Stimulated activated naive CD4-positive, alpha-beta T cell (primary cell): ENCODE data around the gene MVD.

ENCODE experiments used
- DNase-seq, 6 experiments: peaks; one replicate each; lab custom pipeline; 2025; lab: John Stamatoyannopoulos, UW

The MVD gene

DNA sequence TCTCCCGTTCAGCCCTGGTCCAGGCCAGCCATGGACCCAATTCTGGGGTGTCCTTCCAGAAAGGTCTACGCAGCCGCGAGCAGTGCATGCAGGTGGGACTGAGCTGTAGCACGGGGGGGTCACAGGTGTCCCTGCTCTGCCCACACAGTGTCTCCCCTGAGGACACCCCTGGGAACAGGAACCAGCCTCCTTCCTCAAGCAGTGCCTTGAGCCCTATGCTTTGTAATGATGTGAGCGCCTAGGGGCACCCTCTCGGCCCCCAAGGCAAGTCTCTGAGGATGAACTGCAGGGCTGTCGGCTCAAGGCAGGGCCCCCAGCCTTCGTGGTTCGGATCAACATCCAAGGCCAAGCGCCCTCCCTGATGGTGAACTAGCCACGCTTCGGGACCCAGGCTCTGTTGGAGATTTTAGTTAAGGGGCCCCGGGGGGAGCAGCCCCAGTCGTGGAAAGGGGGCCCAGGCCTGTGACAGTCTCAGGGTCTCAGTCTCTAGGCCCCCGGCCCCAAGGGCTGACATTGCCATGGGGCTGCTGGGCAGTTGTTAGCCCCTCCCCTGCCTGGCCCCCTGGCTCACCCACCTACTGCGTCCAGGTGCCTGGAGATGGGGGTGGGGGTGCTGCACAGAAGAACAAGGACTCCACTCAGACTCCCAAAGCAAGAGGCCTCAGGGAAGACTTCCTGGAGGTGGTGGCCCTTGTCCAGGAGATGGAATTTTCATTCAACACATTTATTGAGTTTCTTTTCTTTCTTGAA lies 22.2 kb downstream of the MVD start:
- DNase-seq = no peak

DNA sequence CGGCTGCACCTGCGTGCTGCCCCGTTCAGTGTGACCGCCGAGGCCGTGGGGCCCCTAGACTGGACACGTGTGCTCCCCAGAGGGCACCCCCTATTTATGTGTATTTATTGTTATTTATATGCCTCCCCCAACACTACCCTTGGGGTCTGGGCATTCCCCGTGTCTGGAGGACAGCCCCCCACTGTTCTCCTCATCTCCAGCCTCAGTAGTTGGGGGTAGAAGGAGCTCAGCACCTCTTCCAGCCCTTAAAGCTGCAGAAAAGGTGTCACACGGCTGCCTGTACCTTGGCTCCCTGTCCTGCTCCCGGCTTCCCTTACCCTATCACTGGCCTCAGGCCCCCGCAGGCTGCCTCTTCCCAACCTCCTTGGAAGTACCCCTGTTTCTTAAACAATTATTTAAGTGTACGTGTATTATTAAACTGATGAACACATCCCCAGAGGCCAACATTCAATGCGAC lies 22.8 kb downstream of the MVD start:
- no peak for DNase-seq

DNA sequence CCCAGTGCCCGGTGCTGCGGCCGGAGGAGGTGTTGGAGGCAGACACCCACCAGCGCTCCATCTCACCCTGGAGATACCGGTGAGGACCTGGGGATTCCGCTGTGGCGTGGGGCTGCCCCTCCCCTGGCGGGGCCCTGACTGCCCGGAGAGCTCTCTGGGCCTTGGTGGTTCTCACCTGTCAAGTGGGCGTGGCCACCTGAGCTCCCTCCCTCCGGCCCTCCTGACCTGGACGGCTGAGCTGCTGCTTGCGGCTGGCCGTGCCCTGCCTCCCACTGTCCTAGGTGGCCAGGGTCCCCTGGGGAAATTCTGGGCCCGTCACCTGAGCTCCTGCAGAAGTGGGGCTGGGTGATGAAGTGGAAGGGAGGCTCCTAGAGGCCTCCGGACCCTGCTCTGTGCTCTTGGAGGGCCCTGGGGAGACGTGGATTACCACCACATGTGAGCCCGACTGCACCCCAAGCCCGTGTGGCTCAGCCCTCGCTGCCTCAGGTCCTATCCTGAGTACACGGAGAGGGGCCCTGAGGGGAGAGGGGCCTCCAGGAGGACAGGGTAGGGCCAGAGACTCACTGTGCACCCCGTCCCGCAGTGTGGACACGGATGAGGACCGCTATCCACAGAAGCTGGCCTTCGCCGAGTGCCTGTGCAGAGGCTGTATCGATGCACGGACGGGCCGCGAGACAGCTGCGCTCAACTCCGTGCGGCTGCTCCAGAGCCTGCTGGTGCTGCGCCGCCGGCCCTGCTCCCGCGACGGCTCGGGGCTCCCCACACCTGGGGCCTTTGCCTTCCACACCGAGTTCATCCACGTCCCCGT lies 23.5 kb downstream of the MVD start:
- DNase-seq = no peak

DNA sequence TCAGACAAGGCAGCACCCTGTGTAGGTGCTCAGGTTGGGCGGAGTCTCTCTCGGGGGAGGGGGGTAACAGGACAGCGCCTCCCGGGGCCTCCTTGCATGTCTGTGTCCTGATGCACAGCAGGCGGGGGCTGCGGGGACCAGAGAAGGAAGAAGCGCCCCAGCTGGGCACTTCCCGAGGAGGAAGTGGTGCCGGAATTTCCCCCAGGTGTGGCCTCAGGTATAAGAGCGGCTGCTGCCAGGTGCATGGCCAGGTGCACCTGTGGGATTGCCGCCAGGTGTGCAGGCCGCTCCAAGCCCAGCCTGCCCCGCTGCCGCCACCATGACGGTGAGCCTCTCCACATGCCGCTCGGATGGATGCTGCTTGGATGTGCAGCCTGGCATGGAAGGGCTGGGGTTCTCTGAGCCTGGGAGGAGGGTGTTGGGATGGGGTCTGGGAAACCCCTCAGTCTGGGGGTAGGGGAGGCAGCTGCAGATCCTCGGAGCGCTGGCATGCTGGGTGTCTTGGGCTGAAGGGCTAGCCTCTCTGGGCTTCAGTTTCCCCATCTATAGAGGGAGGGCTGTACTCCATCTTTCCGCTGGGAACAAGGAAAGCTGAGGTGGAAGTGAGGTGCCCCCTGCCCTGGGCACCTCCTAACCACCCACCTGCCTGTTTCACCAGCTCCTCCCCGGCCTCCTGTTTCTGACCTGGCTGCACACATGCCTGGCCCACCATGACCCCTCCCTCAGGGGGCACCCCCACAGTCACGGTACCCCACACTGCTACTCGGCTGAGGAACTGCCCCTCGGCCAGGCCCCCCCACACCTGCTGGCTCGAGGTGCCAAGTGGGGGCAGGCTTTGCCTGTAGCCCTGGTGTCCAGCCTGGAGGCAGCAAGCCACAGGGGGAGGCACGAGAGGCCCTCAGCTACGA lies 24.3 kb downstream of the MVD start, which contains the start of gene IL17C:
TSS of gene IL17C (plus strand) at position 250 of the 908 bp plus-strand sequence. CDS start at position 320, 70 bp downstream.
- DNase-seq = peak in 2 of 6 experiments; percentile 11 to 15

DNA sequence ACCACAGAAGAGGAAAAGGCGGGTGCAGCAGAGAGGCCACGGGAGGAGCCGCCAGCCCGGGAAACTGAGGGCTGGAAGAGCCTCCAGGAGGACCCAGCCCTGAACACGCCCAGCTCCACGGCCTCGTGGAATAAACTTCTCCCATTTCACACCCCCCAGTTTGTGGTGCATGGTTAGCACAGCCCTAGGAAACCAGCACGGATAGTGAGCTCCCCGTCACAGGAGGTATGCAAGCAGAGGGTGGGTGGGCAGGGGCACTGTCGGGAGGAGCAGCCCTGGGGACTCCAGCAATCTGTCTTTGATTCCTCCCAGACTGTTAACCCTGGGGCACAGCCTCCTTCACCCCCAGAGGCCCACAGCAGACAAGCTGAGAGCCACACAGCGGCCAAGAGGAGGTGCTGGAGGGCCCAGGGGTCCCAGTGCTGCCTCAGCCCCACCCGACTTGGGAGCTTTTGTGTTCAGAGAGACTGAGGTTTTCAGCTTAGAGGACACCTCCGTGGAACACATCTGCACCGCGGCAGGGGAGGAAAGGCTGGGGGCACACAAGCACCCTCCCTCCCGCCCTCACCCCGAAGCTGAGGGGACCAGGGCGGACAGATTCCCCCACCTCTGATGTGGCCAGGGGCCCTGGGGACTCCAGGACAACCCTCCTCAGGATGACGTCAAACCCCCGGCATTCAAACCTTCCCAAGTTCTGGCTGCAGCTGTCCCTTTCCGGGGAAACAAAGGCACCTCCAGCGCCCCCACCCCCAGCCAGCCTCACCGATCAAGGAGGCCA lies 26.2 kb downstream of the MVD start:
- no peak for DNase-seq

DNA sequence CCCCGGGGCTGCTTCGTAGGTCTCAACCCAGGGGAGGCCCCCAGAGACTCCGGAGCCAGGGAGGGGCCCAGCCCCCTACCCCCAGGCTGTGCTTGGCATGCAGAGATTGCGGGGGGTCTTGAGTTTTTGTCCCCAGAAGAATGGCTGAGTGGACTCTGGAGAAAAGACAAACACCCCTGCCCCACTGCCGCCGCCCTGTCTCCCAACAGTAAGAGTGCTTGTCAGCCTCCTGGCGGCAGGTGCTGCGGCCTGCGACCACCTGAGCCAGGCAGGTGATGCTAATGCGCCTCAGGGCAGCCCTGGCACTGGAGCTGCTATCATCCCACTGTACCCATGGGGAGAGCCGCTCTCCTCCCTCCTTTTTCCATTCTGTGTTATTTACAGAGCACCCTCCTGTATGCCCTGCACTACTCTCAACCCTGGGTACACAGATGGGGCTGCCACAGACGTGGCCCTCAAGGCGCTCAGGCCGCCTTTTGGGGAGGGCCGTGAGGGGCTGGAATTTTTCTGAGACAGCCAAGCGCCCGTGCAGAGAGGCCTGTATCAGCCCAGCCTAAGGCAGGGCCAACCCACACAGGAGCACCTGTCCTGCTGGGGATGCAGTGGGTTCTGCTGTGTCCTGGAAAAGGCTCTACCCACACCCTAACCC lies 27.1 kb downstream of the MVD start:
- DNase-seq = no peak

DNA sequence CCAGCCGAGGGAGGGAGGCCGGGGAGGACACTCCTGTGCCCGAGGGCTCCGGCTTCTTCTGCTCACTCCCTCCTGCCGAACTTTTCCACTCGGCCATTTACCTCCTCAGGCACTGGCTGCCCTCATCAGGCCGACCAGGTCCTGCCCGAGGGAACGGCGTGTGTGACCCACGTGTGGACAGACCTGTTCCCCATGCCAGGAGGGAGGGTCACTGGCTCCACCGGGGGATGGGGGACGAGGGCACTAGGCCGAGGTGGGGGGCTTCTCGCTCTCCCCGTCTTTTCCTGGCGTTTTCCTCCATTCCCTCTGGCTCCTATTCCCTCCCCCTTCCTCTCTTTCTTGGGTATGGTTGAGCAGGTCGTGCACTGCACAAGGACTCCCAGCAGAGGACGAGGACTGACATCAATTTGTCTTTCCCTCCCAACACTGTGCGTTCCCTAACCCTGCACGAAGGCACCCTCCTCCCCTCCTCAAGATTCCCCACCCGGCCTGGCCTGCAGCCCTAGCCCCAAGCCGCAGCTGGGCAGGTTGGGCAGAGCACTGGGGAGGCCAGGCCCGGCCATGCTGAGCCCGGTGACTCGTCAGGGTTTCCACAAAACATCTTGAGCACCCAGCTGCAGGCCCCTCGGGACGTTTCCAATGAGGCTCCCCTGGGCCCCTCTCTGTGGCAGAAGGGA lies 27.8 kb downstream of the MVD start:
- peak in 1 of 6 experiments; percentile 12 for DNase-seq

DNA sequence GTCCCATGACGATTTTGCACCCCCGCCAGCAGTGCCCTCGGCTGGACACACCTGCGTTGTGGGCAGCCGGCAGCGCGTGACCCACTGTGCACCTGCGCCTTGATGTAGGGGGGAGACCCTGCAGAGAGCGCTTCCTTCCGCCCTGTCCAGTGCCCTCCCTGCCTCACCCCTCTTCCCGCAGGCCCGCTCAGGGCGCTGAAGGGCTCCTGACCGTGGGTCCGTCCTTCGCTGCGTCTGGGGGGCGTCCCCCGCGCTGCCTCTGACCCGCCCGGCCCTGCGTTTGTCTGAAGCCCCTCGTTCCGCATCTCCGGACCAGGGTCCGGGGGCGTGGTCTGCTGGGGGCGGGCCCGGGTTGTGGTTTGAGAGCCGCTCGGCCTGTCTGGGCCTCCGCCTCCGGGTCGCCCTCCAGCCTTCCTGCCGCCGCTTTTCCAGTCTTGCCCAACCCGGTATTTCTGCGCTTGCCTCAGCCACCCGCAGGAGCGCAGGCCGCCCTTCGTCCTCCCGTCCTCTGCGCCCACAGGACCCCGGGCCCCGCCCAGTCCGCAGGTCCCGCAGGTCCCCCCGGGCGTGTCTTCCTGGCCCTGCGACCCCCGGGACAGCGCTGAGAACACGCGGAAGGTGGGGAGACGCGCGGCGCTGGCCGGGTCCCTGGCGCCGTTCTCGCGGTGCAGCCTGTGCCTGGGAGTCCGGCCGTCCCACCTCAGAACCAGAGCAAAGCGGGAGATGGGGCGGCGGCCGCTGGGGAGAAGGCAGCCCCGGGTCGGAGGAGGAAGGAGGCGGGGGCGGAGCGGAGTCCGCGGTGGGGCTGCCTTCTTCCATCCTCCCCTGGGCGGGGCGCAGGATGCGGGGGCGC lies 28.5 kb downstream of the MVD start:
- peak in 3 of 6 experiments; percentile 15 to 28 (median 19) for DNase-seq

DNA sequence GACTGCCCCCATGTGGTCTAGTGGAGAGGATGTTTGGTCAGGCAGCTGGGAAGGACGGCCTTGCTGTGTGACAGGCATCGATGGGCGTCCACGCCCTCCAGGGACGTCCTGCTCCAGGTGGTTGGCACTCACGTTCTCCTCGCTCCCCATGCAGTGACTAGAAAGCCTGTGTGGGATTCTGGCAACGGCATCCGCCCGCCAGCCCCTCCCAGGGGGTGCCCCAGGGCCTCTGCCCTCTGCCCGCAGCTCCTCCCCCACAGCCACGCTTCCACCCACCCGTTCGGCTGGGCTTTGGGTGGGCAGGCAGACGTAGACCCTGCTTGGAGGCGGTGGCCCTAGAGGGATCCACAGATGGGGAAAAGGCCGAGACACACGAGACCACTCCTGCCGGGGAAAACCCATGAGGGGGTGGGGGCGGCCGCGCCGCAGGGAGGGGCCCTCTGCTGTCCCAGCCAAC lies 29.2 kb downstream of the MVD start:
- no peak for DNase-seq

DNA sequence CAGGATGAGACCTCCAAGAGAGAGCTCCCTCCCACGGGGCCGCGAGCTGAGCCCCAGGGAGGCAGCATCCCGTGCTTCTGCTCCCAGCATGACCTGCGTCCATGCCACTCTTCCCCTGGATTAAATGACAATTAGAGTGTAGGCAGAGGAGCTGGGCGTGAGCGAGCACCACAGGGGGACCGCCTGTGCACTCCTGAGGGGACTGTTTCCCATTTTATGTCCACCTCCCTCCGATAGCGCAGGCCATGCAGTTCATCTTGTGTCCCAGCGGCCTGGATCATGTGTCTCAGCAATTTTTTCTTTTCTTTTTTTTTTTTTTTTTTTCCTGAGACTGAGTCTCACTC lies 30.3 kb downstream of the MVD start:
- DNase-seq = no peak

DNA sequence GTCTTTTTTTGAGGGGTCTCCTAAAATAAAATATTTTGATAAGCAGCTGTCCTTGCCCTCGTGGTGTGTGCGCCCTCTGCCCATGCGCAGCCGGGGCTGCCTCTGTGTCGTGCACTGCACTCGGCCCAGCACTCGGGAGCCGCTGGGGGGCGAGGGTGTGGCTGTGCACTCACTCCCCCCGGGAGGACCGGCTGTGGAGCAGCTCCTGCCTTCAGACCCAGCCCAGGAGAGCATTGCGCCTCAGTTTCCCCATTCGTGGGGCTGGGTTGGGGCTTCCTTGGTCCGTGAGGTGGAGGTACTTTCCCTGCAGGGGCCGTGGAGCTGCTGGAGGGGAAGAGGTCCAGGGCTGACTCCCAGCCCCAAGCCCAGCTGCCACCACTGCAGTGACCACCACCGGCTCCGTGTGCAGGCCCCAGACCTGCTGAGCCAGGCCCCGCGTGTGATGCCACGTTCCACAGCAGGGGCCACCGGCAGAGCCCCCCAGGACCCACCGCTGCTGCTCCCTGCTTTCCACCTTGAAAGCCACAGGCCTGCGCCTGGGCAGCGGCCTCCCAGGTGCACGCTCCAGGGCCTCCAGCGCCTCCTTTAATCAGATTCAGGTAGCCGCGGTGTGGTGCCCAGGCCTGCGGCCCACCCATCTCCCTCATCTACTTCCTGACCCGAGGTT lies 30.8 kb downstream of the MVD start:
- DNase-seq = no peak

DNA sequence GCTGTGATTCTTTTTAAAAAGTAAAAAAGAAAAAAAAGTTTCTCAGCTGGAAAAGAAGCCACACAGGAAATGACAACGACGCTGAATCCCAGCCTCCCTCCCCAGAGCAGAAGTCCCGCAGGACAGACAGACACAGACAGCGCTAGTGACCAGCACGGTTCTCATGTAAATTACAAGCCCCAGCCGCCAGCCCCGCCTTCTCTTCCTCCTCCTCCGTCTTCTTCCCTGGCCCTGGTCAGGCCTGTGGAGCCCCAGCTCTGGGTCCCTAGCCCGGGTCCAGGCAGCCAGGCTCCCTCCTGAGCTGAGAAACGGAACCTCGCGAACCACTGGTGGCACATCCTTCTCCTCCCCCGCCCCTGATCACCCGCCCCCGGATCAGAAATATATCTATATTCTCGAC lies 31.5 kb downstream of the MVD start:
- no peak for DNase-seq

DNA sequence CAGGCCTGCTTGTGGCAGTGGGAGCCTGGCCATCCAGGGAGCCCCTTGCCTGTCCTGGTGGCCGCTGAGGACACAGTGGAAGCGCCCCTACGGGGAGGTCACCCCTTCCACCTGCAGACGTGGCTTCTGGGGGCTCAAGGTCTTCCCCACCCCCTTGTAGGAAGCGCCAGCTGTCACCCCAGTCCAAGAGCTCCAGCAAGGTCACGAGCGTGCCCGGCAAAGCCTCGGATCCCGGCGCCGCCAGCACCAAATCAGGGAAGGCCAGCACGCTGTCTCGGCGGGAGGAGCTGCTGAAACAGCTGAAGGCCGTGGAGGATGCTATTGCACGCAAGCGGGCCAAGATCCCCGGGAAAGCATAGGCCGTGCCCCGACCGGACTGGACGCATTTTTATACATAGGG lies 31.9 kb downstream of the MVD start:
- no peak for DNase-seq

DNA sequence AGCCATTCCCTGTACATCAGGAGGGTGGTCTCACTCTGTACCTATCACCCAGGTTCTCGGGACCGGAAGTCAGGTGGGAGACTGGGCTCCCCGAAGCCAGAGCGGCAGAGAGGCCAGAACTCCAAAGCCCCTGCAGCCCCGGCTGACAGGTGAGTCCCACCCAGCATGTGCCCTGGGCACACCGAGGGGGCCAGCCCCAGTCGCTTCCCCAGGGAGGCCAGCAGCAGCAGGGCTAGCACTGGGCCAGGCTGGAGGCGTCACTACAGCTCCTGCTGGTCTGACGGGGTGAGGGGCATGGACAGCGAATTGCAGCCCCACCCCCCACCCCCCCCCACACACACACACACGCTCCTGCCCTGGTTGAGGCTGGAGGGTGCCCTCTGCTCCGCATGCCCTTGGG lies 32.5 kb downstream of the MVD start:
- DNase-seq = no peak

DNA sequence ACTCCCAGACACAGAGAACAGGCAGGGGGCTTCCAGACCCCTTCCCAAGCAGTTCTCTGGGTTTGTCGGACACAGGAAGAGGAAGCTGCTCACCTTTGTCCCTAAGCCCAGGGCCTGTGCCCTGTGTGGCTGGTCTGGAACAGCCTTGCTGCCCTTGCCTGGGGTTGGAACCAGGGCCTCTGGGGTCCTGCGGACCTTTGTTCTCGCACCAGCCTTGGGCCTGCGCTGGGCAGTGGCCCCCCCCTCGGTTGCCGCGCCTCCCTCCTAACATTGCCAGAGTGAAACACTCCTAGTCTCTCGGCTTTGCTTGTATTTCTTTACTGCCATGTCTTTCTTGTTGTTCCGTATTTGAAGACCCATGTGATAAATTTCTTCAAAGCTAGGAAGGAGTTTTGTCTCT lies 33.1 kb downstream of the MVD start:
- DNase-seq = no peak

DNA sequence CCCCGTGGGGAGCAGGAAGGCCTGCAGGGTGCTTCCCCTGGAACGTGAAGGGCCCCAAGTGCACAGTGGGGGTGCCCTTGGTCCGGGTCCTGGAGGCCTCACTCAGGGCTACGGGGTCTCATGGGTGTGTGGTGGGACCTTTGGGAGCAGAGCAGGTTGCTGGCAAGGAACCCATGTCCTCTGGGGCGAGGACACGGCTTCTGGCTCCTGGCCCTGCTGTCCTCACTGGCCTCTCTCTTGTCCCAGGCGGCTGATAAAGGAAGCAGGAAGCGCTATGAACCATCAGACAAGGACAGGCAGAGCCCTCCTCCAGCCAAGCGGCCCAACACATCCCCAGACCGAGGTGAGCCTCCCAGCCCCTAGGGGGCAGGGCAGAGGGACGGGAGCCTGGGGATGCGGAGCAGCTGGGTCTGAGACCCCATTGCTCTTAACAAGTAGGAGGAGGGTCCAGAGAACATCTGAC lies 34.3 kb downstream of the MVD start:
- DNase-seq = no peak

DNA sequence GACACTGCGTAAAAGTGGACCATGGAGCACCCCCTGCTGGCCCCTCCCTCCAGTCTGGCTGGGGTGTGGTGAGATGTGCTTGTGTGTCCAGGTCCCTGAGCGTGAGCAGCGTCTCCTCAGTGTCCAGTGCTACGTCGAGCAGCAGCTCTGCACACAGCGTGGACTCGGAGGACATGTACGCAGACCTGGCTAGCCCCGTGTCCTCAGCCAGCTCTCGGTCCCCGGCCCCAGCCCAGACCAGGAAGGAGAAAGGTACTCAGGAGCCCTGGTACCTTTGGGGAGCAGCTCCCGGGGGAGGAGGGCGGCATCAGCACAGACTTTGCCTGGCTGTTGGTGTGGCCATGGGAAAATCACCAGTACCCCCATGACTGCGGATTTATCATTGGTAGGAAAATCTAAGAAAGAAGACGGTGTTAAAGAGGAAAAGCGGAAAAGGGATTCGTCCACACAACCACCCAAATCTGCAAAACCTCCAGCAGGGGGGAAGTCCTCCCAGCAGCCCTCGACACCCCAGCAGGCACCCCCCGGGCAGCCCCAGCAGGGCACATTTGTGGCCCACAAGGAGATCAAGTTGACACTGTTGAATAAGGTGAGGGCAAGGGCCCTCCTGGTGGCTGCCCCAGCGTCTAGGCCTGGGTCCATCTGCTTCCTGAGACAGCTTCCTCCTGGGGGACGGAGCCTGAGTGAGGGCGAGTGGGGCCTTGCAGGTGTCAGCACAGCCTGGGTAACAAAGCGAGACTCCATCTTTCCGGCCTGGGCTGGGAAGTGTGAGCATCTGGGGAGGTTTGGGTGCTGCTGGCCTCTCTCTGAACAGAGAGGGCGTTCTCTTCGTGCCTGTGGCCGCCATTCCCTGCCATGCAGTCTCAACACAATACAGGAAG lies 35.1 kb downstream of the MVD start:
- DNase-seq = no peak

DNA sequence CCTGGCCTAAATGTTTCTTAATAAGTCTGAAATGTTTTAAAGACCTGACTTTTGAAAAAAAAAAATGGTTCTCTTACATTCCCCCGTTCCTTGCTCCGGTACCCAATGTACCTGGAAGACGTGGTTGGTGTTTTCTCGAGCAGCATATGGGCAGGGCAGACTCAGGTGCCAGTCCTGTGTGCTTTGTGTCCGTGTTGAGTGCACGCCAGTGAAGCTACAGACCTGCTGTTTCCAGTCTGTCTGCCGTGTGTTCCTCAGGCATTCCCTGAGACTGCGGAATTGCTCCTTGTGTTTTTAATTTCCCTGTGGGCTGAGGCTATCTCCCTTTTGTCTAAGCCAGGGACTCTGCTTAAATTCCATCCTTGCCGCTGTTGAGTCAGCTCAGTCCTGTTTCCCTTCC lies 36.2 kb downstream of the MVD start:
- no peak for DNase-seq
